ENCODE data around the gene LRRC32. TPM values are rescaled to one million over a fixed set of nuclear protein-coding genes. Genes with fewer than 3 reads are reported as not detected.

Gene LRRC32
- total RNA-seq, 4 donors from 2014 or later = 14.5 to 35.5 (median 23.4) TPM

- intact Hi-C loops (cut with DNase I; ENCODE audit: low total_unique reads) = no loop called here
- Histone ChIP-seq H3K4me1 (peaks cover 4 to 6% of the 10 kb centered on the region in 2 donors), H3K27ac (peak overlapping the region in 2 of 4 donors; percentile 9 to 16), H3K27me3 (no peaks in the 10 kb centered on the region), H3K36me3 (peaks cover 0 to 5% of the 10 kb centered on the region in 2 donors), H3K4me3 (no peak overlapping the region), H3K9me3 (no peaks in the 10 kb centered on the region)
- peak in 1 of 2 donors; percentile 1 for DNase-seq
- no peak for TF ChIP-seq CTCF (IDR thresholded peaks at IDR 0.05 in 4 of 5, conservative IDR thresholded peaks at IDR 0.05 in 1 of 5)
- TF ChIP-seq POLR2A (IDR thresholded peaks at IDR 0.05) = no peak
- no peak for ATAC-seq
- in situ Hi-C loops (cut with MboI; ENCODE audit: low sequenced_read_pairs in 4 of 4) = no loop called here
Measured at GRCh38 chr11:76662656-76663485, 7.7 kb downstream of the LRRC32 start.

- peak overlapping the region; percentile 5 to 20 (median 12) for H3K27ac ChIP-seq
Measured at GRCh38 chr11:76661834-76662434, 8.6 kb downstream of the LRRC32 start.

GRCh38 chr11:76661306-76661751 lies 9.2 kb downstream of the LRRC32 start:
- in situ Hi-C loops (cut with MboI; ENCODE audit: low sequenced_read_pairs in 4 of 4) = no loop called here
- Histone ChIP-seq H3K27me3 (no peaks in the 10 kb centered on the region), H3K36me3 (peaks cover 0 to 5% of the 10 kb centered on the region in 2 donors), H3K9me3 (no peaks in the 10 kb centered on the region), H3K4me1 (peaks cover 4 to 6% of the 10 kb centered on the region in 2 donors), H3K27ac (peak overlapping the region in 1 of 4 donors; percentile 16), H3K4me3 (no peak overlapping the region)
- DNase-seq (peak in 1 of 2 donors; percentile 8), ATAC-seq (no peak)
- TF ChIP-seq POLR2A (IDR thresholded peaks at IDR 0.05) (no peak), CTCF (IDR thresholded peaks at IDR 0.05 in 4 of 5, conservative IDR thresholded peaks at IDR 0.05 in 1 of 5) (no peak)
- intact Hi-C loops (cut with DNase I; ENCODE audit: low total_unique reads) = no loop called here

More at GRCh38 chr11:76661834-76662434, 8.6 kb downstream of the LRRC32 start:
- in situ Hi-C loops (cut with MboI; ENCODE audit: low sequenced_read_pairs in 4 of 4) (no loop called here), intact Hi-C loops (cut with DNase I; ENCODE audit: low total_unique reads) (no loop called here)
- Histone ChIP-seq H3K4me3 (no peak overlapping the region), H3K9me3 (no peaks in the 10 kb centered on the region), H3K36me3 (peaks cover 0 to 5% of the 10 kb centered on the region in 2 donors), H3K27me3 (no peaks in the 10 kb centered on the region), H3K4me1 (peaks cover 4 to 6% of the 10 kb centered on the region in 2 donors)
- no peak for ATAC-seq
- DNase-seq = peak in 1 of 2 donors; percentile 8
- no peak for TF ChIP-seq POLR2A (IDR thresholded peaks at IDR 0.05)
- no peak for TF ChIP-seq CTCF (IDR thresholded peaks at IDR 0.05 in 4 of 5, conservative IDR thresholded peaks at IDR 0.05 in 1 of 5)

GRCh38 chr11:76660533-76661305 lies 9.8 kb downstream of the LRRC32 start:
- H3K9me3 ChIP-seq = no peaks in the 10 kb centered on the region
- intact Hi-C loops (cut with DNase I; ENCODE audit: low total_unique reads) (no loop called here), in situ Hi-C loops (cut with MboI; ENCODE audit: low sequenced_read_pairs in 4 of 4) (no loop called here)
- no peak for ATAC-seq
- peaks cover 0 to 5% of the 10 kb centered on the region in 2 donors for H3K36me3 ChIP-seq
- peaks cover 0 to 3% of the 10 kb centered on the region in 2 donors for H3K4me1 ChIP-seq
- no peaks in the 10 kb centered on the region for H3K27me3 ChIP-seq
- no peak overlapping the region for H3K4me3 ChIP-seq
- peak overlapping the region in 1 of 4 donors; percentile 64 for H3K27ac ChIP-seq
- peak in 1 of 2 donors; percentile 11 for DNase-seq
- TF ChIP-seq POLR2A (IDR thresholded peaks at IDR 0.05) (no peak), CTCF (IDR thresholded peaks at IDR 0.05 in 4 of 5, conservative IDR thresholded peaks at IDR 0.05 in 1 of 5) (no peak)
